ENCODE data around the gene BMPR2.
A peak's percentile ranks its signal among the peaks of the same experiment; 100 is the strongest.
"Not testable (repeated sequence)": the region's sequence is repeated elsewhere in the genome, so short reads cannot be mapped to it uniquely, and the experiment has no call there.

The BMPR2 gene

GRCh38 chr2:202375609-202376408, at the start of gene BMPR2:
Gene BMPR2 (plus strand): TSS chr2:202376327. CDS start chr2:202377475, 1,148 bp downstream.
- Mint-ChIP-seq H3K4me3 (peak within 1 kb of the TSS; percentile 83), H3K27ac (ENCODE audit: low read depth) (peak within 1 kb of the TSS; percentile 89), H3K36me3 (ENCODE audit: insufficient read depth) (peaks cover 15% of the 10 kb centered on the region), H3K4me1 (peaks cover 29% of the 10 kb centered on the region), H3K9me3 (no peaks in the 10 kb centered on the region), H3K27me3 (no peaks in the 10 kb centered on the region)
- DNase-seq (ENCODE audit: low spot score in 2 of 2) (peak; percentile 55 to 72), ATAC-seq (replicated peaks; ENCODE audit: extremely low read depth, poor library complexity, severe bottlenecking) (peak; percentile 79)

GRCh38 chr2:202327858-202328257, 48.3 kb upstream of the BMPR2 start:
- Mint-ChIP-seq H3K4me3 (no peak overlapping the region), H3K36me3 (ENCODE audit: insufficient read depth) (peaks cover 13% of the 10 kb centered on the region), H3K4me1 (peaks cover 6% of the 10 kb centered on the region), H3K9me3 (no peaks in the 10 kb centered on the region), H3K27me3 (no peaks in the 10 kb centered on the region), H3K27ac (ENCODE audit: low read depth) (no peak overlapping the region)
- ATAC-seq (replicated peaks; ENCODE audit: extremely low read depth, poor library complexity, severe bottlenecking) (no peak), DNase-seq (ENCODE audit: low spot score in 2 of 2) (no peak)

GRCh38 chr2:202335791-202336467, 40.2 kb upstream of the BMPR2 start:
- Mint-ChIP-seq H3K4me3 (no peak overlapping the region), H3K36me3 (ENCODE audit: insufficient read depth) (no peaks in the 10 kb centered on the region), H3K27ac (ENCODE audit: low read depth) (no peak overlapping the region), H3K27me3 (no peaks in the 10 kb centered on the region), H3K4me1 (no peaks in the 10 kb centered on the region), H3K9me3 (no peaks in the 10 kb centered on the region)
- no peak for ATAC-seq (replicated peaks; ENCODE audit: extremely low read depth, poor library complexity, severe bottlenecking)
- no peak for DNase-seq (ENCODE audit: low spot score in 2 of 2)

- Mint-ChIP-seq H3K36me3 (ENCODE audit: insufficient read depth) (no peaks in the 10 kb centered on the region), H3K9me3 (no peaks in the 10 kb centered on the region), H3K27me3 (no peaks in the 10 kb centered on the region), H3K4me3 (no peak overlapping the region), H3K27ac (ENCODE audit: low read depth) (no peak overlapping the region), H3K4me1 (no peaks in the 10 kb centered on the region)
- ATAC-seq (replicated peaks; ENCODE audit: extremely low read depth, poor library complexity, severe bottlenecking), result no peak
- no peak for DNase-seq (ENCODE audit: low spot score in 2 of 2)
Measured at GRCh38 chr2:202337151-202337550, 39.0 kb upstream of the BMPR2 start.

GRCh38 chr2:202337706-202338346, 38.3 kb upstream of the BMPR2 start:
- no peak for DNase-seq (ENCODE audit: low spot score in 2 of 2)
- no peaks in the 10 kb centered on the region for H3K4me1 Mint-ChIP-seq
- no peaks in the 10 kb centered on the region for H3K27me3 Mint-ChIP-seq
- ATAC-seq (replicated peaks; ENCODE audit: extremely low read depth, poor library complexity, severe bottlenecking), result no peak
- H3K36me3 Mint-ChIP-seq (ENCODE audit: insufficient read depth), result no peaks in the 10 kb centered on the region
- peak overlapping the region; percentile 3 for H3K27ac Mint-ChIP-seq (ENCODE audit: low read depth)
- H3K9me3 Mint-ChIP-seq, result no peaks in the 10 kb centered on the region
- H3K4me3 Mint-ChIP-seq, result no peak overlapping the region

GRCh38 chr2:202339071-202339870, 36.9 kb upstream of the BMPR2 start:
- no peaks in the 10 kb centered on the region for H3K9me3 Mint-ChIP-seq
- no peak overlapping the region for H3K27ac Mint-ChIP-seq (ENCODE audit: low read depth)
- H3K4me3 Mint-ChIP-seq, result no peak overlapping the region
- H3K27me3 Mint-ChIP-seq, result no peaks in the 10 kb centered on the region
- H3K36me3 Mint-ChIP-seq (ENCODE audit: insufficient read depth), result no peaks in the 10 kb centered on the region
- DNase-seq (ENCODE audit: low spot score in 2 of 2), result no peak
- no peak for ATAC-seq (replicated peaks; ENCODE audit: extremely low read depth, poor library complexity, severe bottlenecking)
- no peaks in the 10 kb centered on the region for H3K4me1 Mint-ChIP-seq

- DNase-seq (ENCODE audit: low spot score in 2 of 2) (no peak), ATAC-seq (replicated peaks; ENCODE audit: extremely low read depth, poor library complexity, severe bottlenecking) (no peak)
- no peak overlapping the region for H3K27ac Mint-ChIP-seq (ENCODE audit: low read depth)
- H3K27me3 Mint-ChIP-seq, result no peaks in the 10 kb centered on the region
- H3K4me1 Mint-ChIP-seq, result no peaks in the 10 kb centered on the region
- no peak overlapping the region for H3K4me3 Mint-ChIP-seq
- H3K9me3 Mint-ChIP-seq, result no peaks in the 10 kb centered on the region
- H3K36me3 Mint-ChIP-seq (ENCODE audit: insufficient read depth), result no peaks in the 10 kb centered on the region
Measured at GRCh38 chr2:202344178-202344577, 31.9 kb upstream of the BMPR2 start.

GRCh38 chr2:202346180-202346579, 29.9 kb upstream of the BMPR2 start:
- Mint-ChIP-seq H3K27me3 (no peaks in the 10 kb centered on the region), H3K36me3 (ENCODE audit: insufficient read depth) (peaks cover 1% of the 10 kb centered on the region), H3K9me3 (no peaks in the 10 kb centered on the region), H3K27ac (ENCODE audit: low read depth) (no peak overlapping the region), H3K4me3 (no peak overlapping the region), H3K4me1 (no peaks in the 10 kb centered on the region)
- DNase-seq (ENCODE audit: low spot score in 2 of 2) (no peak), ATAC-seq (replicated peaks; ENCODE audit: extremely low read depth, poor library complexity, severe bottlenecking) (no peak)

GRCh38 chr2:202353430-202353829, 22.7 kb upstream of the BMPR2 start:
- peaks cover 3% of the 10 kb centered on the region for H3K36me3 Mint-ChIP-seq (ENCODE audit: insufficient read depth)
- no peak overlapping the region for H3K27ac Mint-ChIP-seq (ENCODE audit: low read depth)
- DNase-seq (ENCODE audit: low spot score in 2 of 2) (no peak), ATAC-seq (replicated peaks; ENCODE audit: extremely low read depth, poor library complexity, severe bottlenecking) (no peak)
- no peaks in the 10 kb centered on the region for H3K4me1 Mint-ChIP-seq
- H3K27me3 Mint-ChIP-seq, result no peaks in the 10 kb centered on the region
- H3K9me3 Mint-ChIP-seq, result no peaks in the 10 kb centered on the region
- no peak overlapping the region for H3K4me3 Mint-ChIP-seq

- no peak overlapping the region for H3K27ac Mint-ChIP-seq (ENCODE audit: low read depth)
- H3K4me1 Mint-ChIP-seq, result no peaks in the 10 kb centered on the region
- no peak for DNase-seq (ENCODE audit: low spot score in 2 of 2)
- no peak for ATAC-seq (replicated peaks; ENCODE audit: extremely low read depth, poor library complexity, severe bottlenecking)
- H3K36me3 Mint-ChIP-seq (ENCODE audit: insufficient read depth), result peaks cover 2% of the 10 kb centered on the region
- H3K27me3 Mint-ChIP-seq, result no peaks in the 10 kb centered on the region
- H3K4me3 Mint-ChIP-seq, result no peak overlapping the region
- no peaks in the 10 kb centered on the region for H3K9me3 Mint-ChIP-seq
Measured at GRCh38 chr2:202355993-202356505, 20.1 kb upstream of the BMPR2 start.

- H3K4me3 Mint-ChIP-seq; DNase-seq (ENCODE audit: low spot score in 2 of 2); H3K4me1 Mint-ChIP-seq; H3K36me3 Mint-ChIP-seq (ENCODE audit: insufficient read depth); H3K9me3 Mint-ChIP-seq; ATAC-seq (replicated peaks; ENCODE audit: extremely low read depth, poor library complexity, severe bottlenecking); H3K27me3 Mint-ChIP-seq; H3K27ac Mint-ChIP-seq (ENCODE audit: low read depth): not testable (repeated sequence)
Measured at GRCh38 chr2:202358924-202359323, 17.2 kb upstream of the BMPR2 start.

GRCh38 chr2:202360646-202361045, 15.5 kb upstream of the BMPR2 start:
- no peaks in the 10 kb centered on the region for H3K9me3 Mint-ChIP-seq
- no peaks in the 10 kb centered on the region for H3K4me1 Mint-ChIP-seq
- no peak for ATAC-seq (replicated peaks; ENCODE audit: extremely low read depth, poor library complexity, severe bottlenecking)
- no peak overlapping the region for H3K4me3 Mint-ChIP-seq
- no peaks in the 10 kb centered on the region for H3K27me3 Mint-ChIP-seq
- H3K27ac Mint-ChIP-seq (ENCODE audit: low read depth), result no peak overlapping the region
- H3K36me3 Mint-ChIP-seq (ENCODE audit: insufficient read depth), result peaks cover 2% of the 10 kb centered on the region
- no peak for DNase-seq (ENCODE audit: low spot score in 2 of 2)

Data from central memory CD8-positive, alpha-beta T cell (primary cell).